ENCODE data around the gene LRMDA.

LRMDA gene

DNA sequence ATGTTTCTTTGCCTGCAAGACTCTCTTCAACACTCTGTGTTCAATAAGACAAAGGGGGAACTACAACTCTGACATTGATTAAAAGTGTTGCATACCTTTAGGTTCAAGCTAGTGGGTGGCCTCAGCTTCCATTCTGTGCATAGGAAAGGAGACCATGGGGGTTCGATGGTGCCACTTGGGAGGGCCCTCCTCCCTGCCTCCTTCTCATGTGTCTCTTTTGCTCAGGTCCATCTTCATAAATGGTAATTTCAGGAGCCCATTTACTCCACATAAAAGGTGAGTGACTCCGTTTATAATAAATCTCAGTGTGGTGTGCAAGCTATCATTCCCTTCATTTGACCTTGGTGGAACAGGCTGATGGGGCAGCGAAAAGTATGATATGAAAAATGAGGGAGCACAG, 285.1 kb downstream of the LRMDA start:
- no peak for DNase-seq (ENCODE audit: low spot score)

GRCh38 chr10:75717126-75717916, 285.9 kb downstream of the LRMDA start:
- DNase-seq (ENCODE audit: low spot score), result no peak

DNA sequence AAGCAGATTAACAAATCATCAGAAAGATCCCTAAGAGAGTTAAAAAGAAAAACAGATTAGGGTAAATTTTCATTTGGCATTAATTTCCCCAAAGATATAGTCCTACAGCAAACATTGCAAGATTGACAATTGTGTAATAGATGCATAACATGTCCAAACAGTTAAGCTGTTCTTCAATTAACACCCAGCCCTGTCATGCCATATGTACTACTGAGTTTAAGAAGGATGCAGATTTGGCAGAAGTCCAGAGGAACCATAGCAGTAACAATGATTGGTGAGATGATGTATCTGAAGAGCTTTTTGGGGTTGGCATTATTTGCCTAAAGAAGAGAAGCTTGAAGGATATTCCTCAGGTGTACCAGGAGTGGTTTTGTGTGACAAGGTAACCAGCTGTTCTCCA, 287.6 kb downstream of the LRMDA start:
- no peak for DNase-seq (ENCODE audit: low spot score)

DNA sequence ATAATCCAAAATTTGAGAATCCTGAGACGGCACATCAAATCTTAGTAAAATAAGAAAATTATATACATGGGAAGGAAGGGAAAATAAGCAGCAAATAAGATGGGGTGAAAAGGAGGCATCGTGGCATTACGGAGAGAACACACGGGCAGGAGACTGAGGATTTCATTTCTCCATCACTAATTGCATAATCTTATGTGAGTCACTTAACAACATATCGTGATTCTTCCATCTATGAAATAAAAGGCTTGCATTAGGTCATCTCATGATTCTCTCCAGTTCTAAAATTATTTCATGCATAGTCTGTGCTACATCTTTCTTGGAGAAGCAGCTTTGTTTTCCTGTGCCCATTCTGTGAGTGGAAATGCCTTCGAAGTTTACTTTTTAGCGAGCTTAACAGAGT, 288.7 kb downstream of the LRMDA start:
- DNase-seq (ENCODE audit: low spot score), result no peak

- DNase-seq (ENCODE audit: low spot score), result no peak
Measured at GRCh38 chr10:75722020-75722419, 290.6 kb downstream of the LRMDA start.

- no peak for DNase-seq (ENCODE audit: low spot score)
Measured at GRCh38 chr10:75722609-75723008, 291.2 kb downstream of the LRMDA start.

DNA sequence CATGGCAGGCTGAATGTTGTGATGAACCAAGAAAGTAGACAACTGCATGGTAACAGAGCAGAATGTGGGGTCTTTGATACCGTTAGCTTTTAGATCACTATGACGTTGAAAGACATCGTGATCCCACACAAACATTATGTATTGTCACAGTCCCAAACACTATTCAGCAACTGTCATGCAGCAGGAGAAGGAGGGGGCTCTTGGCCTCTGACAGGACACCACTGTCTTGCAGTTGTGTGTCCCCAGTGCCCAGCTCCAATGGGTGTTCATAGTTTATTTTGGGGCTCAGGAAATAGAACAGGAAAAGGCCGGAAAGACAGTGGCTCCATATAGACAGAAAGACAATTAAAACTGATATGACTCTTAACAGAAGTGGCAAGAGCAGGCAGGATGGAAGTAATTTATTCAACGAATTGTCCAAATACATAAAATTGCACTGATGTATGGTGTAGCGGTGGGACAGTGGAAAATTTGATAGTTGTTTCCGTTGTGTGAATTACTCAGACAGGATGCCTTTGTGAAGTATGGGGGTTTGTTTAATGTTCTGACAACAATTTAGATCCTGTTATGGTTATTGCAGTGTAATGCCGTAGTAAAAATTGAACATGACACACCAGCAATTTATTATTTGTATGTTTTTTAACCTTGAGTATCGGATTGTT, 292.0 kb downstream of the LRMDA start:
- no peak for DNase-seq (ENCODE audit: low spot score)

- no peak for DNase-seq (ENCODE audit: low spot score)
Measured at GRCh38 chr10:75724047-75724446, 292.6 kb downstream of the LRMDA start.

DNA sequence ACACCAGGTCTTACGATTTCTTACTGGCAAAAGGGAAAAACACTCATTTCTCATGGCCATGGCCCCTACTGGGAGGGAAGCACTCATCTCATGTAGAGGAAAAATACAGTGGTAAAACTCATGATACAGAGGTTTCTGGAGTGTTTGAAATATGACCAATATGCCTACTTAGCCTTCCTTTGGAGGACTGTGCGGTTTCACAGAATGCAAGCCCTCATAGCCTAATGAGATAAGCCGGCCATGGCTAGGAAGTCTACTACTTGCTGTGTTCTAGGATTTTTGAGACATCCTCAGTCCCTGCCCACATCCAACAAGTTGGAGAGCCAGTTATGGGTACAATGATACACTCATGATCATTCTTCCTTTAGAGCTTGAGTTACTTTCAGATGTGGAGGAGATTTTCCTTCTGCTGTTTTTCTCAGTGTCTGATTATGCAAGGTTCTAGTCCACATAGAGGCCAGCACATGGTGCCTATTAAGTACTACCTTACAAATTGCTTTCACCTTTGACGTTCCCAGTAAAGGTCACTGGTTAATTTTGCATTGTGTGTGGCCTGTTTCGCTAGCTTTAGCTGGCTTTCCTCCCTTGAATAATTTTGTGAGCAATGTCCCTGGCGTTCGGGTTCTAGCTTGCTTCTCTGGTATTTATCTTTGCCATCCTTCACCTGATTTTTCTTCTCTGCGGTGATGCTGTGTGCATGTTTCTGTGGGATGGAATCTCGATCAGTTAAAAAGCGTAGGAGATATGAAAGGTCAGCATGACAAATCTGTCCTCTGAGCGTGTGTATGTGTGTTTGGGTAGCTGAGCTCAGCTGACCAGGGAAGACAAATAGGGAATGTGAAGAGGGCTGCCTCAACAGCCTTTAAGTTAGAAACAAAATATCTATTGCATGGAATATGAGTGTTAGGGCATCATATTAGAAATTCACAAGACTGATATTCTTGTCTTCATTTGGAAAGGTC, 295.4 kb downstream of the LRMDA start:
- no peak for DNase-seq (ENCODE audit: low spot score)

DNA sequence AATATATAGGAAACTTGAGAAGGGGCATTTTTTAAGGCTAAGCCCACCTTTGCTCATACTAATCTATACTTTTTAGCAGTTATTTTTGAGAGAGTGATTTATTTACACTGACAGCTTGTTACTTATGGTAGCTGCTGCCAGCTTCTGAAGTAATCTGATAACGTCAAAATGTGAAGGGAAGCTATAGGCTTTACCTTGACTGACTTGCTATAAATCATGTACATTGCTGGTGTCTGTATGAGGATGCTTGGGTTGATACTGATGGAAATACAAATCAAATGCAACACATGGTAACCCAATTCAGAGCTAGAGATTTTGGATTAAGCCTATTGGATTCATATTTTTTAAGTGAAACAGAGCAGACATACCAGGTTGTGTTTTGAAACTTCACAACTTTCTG, 299.4 kb downstream of the LRMDA start:
- no peak for DNase-seq (ENCODE audit: low spot score)

GRCh38 chr10:75733135-75733890, 301.9 kb downstream of the LRMDA start:
- no peak for DNase-seq (ENCODE audit: low spot score)

- DNase-seq (ENCODE audit: low spot score), result no peak
Measured at GRCh38 chr10:75736151-75736640, 304.8 kb downstream of the LRMDA start.

GRCh38 chr10:75736889-75737579, 305.6 kb downstream of the LRMDA start:
- no peak for DNase-seq (ENCODE audit: low spot score)

- DNase-seq (ENCODE audit: low spot score), result no peak
Measured at GRCh38 chr10:75737580-75737949, 306.1 kb downstream of the LRMDA start.

GRCh38 chr10:75738924-75739323, 307.5 kb downstream of the LRMDA start:
- DNase-seq (ENCODE audit: low spot score), result no peak

DNA sequence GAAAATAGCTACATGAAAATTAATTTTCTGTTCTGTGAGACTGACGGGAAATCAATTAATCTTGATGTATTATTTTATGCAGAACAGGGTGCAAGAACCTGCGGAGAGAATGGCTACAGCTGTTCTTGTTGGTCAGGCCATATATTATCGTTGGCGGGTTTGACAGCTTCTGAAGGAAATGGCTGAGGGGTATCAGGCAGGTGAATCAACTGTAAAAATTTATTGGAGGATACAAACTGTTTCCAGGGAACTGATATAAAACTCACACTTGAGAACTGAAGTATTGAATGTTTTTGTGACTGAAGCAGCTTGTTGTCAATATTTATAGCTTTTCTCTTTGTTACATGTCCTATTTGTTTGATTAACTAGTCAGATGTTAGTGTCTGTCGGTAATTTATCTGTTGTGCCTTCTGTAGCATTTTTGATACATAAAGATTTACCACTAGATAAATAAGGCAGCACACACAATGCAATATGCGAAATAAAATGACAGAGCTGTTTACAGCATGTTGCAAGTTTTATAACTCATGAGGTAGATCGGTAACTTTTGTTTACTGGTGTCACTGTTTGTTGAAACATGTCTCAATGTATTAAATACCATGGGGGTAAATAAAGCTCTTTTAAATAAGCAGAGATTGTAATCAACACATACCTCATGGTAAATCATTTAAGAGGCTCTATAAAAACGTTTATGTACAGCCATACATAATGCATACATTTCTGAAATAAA, 308.2 kb downstream of the LRMDA start:
- no peak for DNase-seq (ENCODE audit: low spot score)

GRCh38 chr10:75740541-75740940, 309.1 kb downstream of the LRMDA start:
- DNase-seq (ENCODE audit: low spot score), result no peak

DNA sequence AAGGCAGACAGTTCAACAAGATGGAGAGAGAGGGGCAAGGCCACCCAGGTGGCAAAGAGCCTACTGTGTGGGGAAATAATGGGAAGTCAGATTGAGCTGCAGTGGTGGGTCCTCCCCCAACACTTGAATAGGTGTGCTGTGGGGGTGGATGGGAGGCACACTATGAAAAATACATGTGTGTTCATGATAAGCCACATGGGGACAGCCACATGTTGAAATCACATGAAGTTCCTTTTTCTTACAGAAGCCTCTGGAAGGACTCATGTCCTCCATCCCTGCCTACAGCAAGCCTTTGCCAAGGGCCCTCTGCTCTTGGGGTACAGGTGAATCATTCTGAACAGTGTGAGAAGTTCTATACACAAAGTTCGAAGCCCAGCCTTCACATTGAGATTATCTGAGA, 310.9 kb downstream of the LRMDA start:
- no peak for DNase-seq (ENCODE audit: low spot score)

DNA sequence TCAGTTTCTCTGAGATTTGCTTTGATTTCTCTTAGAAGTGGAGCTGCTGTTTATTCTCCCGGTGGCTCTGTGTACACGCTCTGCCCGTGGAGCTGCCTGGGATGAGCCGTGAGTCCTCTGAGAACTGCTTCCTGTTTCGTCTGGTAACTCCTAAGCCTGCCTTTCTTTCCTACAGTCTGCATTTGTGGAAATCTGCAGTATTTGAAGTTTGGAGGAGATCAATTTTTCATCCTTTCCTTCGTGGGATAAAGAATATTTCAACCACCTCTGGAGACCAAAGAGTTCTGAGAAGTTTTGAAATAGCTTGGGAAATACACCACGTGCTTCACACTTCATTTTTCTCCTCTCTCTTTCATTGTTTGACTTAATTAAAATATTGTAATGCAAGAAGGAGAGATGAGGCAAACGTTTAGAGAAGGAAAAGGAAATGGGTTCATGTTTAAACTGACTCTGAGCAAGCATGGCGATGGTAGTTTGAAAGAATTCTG, 311.9 kb downstream of the LRMDA start:
- no peak for DNase-seq (ENCODE audit: low spot score)

- DNase-seq (ENCODE audit: low spot score), result no peak
Measured at GRCh38 chr10:75744261-75744660, 312.8 kb downstream of the LRMDA start.
